ENCODE results near the gene TXNDC11. TPM values are rescaled to one million over a fixed set of nuclear protein-coding genes. Genes with fewer than 3 reads are reported as not detected.

The TXNDC11 gene
- total and polyA plus RNA-seq, 10 of the 15 experiments (the other 5 are each of a cell fraction or from before 2014, with no cell fraction given): 1.7 to 86.7 (median 54.4) TPM

- ChIA-PET RAD21 (ENCODE audit: unreplicated experiment) (no interaction called here), SMC1A (ENCODE audit: uncharacterized antibody, unreplicated experiment) (interaction anchor here (2.8 to 10.6 kb wide), 2 partner anchors 7 to 10 kb away, joined by 7 to 184 read pairs; no protein-coding TSS in a partner anchor), POLR2A (interaction anchor here (12.1 to 12.7 kb wide), 2 partner anchors 11 to 49 kb away, joined by 164 to 410 read pairs; partner anchors contain the start of gene TXNDC11), CTCF (no interaction called here)
- Histone ChIP-seq H3K36me3 (ENCODE audit: control insufficient read depth in 2 of 2, insufficient read depth in 2 of 2, low read length in 1 of 2) (peaks cover 0 to 4% of the 10 kb centered on the region in 2 experiments; a peak in 2 of 4 replicates), H3K79me2 (ENCODE audit: control insufficient read depth, insufficient read depth, low read length) (peaks cover 89% of the 10 kb centered on the region), H4K20me1 (ENCODE audit: control insufficient read depth, insufficient read depth) (peaks cover 4% of the 10 kb centered on the region; the same call in 1 of the 2 replicates), H3K4me2 (ENCODE audit: control insufficient read depth, insufficient read depth) (no peak overlapping the region; the same call in 1 of the 2 replicates), H3K4me1 (ENCODE audit: control insufficient read depth, insufficient read depth, low read length) (peaks cover 20% of the 10 kb centered on the region), H3K27ac (ENCODE audit: control insufficient read depth, insufficient read depth) (no peak overlapping the region), H3K4me3 (no peak overlapping the region), H3K9me3 (replicated peaks; ENCODE audit: control insufficient read depth, insufficient read depth, low read length) (no peaks in the 10 kb centered on the region), H3K9ac (ENCODE audit: control insufficient read depth, insufficient read depth, low read length) (no peak overlapping the region), H2AFZ (ENCODE audit: control insufficient read depth, low read depth, low read length) (no peak overlapping the region), H3K27me3 (replicated peaks in 1 of 2; ENCODE audit: control insufficient read depth in 2 of 2, insufficient read depth in 2 of 2, low read length in 1 of 2) (no peaks in the 10 kb centered on the region)
- 81% methylated on average over 3 of the region's 3 CpGs for WGBS (ENCODE audit: insufficient coverage, insufficient replicate concordance, low lambda C conversion rate, missing lambda C conversion rate)
- no peak for FAIRE-seq
- no peak for ATAC-seq
- DNase-seq (ENCODE audit: low read depth, low spot score): no peak
- no peak for TF ChIP-seq MLLT1 (IDR thresholded peaks at IDR 0.05)
- no peak for TF ChIP-seq YBX1 (IDR thresholded peaks at IDR 0.05)
- no peak for TF ChIP-seq SMC3 (IDR thresholded peaks at IDR 0.05; ENCODE audit: borderline replicate concordance, low read length)
- TF ChIP-seq ESRRA (IDR thresholded peaks at IDR 0.05; ENCODE audit: low read length): no peak
- TF ChIP-seq EP300 (IDR thresholded peaks at IDR 0.05; ENCODE audit: borderline replicate concordance in 1 of 2, control insufficient read depth in 1 of 2, low read depth in 2 of 2, low read length in 2 of 2): no peak
- TF ChIP-seq, protein P1, sequence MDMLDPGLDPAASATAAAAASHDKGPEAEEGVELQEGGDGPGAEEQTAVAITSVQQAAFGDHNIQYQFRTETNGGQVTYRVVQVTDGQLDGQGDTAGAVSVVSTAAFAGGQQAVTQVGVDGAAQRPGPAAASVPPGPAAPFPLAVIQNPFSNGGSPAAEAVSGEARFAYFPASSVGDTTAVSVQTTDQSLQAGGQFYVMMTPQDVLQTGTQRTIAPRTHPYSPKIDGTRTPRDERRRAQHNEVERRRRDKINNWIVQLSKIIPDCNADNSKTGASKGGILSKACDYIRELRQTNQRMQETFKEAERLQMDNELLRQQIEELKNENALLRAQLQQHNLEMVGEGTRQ (IDR thresholded peaks at IDR 0.05; ENCODE audit: borderline replicate concordance, low read depth, low read length): no peak
- TF ChIP-seq ATF3 (IDR thresholded peaks at IDR 0.05; ENCODE audit: borderline replicate concordance, extremely low read depth, low read depth, low read length): no peak
- TF ChIP-seq MYB (IDR thresholded peaks at IDR 0.05; ENCODE audit: borderline replicate concordance, low read depth, low read length): no peak
- TF ChIP-seq TBL1XR1 (IDR thresholded peaks at IDR 0.05; ENCODE audit: low read depth, low read length): no peak
- in situ Hi-C loops (cut with MboI) (no loop called here), intact Hi-C loops (cut with micrococcal nuclease; ENCODE audit: unreplicated experiment) (no loop called here)
- BruUV-seq (replicated peaks): no TSS peak
Observed at GRCh38 chr16:11788914-11789313, 46.3 kb upstream of the TXNDC11 start.
